ENCODE results near the gene HOXA4.

HOXA4 gene

DNA sequence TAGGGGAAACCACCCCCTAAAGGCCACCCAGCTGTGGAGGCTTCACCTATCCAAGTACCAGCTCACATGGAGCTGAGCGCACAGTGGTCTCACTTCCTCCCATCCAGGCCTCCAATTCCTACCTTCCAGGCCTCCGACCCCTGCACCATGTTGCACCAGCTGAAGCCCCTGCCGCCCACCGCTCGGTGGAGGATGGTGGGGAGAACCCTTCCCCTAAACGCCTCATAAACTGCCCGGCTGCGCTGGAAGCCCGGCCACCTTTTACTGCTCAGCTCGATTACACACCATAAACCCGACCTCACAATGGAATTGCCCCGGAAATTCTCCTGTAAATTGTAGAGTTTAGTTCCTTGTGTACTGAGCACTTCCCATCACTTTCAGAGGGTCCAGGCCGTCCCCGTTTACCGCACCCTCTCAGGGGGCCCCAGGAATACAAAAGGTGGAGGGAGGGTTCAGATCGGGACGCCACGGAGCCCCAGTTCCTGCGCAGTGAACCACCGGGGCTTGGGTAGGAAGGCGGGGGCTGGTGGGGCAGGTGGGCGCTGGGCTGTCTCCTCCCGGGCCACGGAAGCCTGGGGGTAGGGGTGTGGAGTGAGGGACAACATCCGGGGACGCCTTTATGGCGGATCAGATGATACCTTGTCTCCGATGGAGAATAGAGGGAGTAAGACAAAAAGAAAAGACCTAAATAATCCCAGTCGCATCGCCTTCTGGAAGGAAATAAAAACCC is 27.3 kb upstream of the HOXA4 start:
- DNase-seq: no peak

- DNase-seq: no peak
These were observed 26.6 kb upstream of the HOXA4 start for GRCh38 chr7:27156916-27157701.

DNA sequence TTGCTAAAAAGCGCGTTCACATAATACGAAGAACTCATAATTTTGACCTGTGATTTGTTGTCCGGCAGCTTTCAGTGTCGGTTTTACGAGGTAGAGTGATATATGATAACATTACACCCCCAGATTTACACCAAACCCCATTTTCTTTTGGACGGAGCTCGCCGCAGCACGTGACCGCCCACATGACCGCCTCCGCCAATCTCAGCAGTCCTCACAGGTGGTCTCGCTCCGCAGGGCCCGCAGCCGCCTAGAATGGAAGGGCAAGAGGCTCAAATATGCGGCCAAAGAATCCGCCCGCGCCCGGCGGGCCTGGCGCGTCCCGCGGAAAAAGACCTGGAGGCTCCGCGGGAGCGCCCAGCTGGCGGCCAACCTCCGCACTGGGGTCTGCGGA is 25.9 kb upstream of the HOXA4 start, which contains the start of gene HOXA7:
HOXA7 (minus strand) TSS at position 168 of the 391 bp plus-strand sequence; CDS start at position 38, 130 bp downstream.
- no peak for DNase-seq

- no peak for DNase-seq
These were observed 25.4 kb upstream of the HOXA4 start for GRCh38 chr7:27155816-27156507.

GRCh38 chr7:27154901-27155815 is 24.6 kb upstream of the HOXA4 start:
- no peak for DNase-seq

GRCh38 chr7:27154369-27154768 is 23.8 kb upstream of the HOXA4 start:
- no peak for DNase-seq

DNA sequence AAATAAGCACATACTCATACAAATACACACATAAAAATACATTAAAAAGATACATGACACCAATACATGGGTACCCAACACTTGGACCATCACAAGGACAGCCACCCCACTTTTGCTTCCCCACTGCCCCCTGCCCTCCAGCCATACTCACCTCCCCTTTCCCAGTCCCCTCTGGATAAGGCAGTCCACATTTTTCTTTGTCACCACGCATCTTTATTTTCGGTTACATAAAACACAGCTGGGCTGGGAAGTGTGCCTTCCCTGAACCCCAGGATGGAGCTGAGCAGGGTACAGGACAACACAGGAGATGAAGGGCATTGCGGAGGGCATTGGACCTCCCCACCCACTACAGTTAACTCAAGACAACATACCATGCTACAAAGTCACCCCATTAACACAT is 23.0 kb upstream of the HOXA4 start:
- DNase-seq: no peak

GRCh38 chr7:27152816-27153442 is 22.4 kb upstream of the HOXA4 start:
- DNase-seq: no peak

GRCh38 chr7:27151931-27152815 is 21.6 kb upstream of the HOXA4 start, which contains the start of gene HOXA3:
Gene HOXA3, minus strand, starts transcription at chr7:27152583. Its CDS starts 41,943 bp downstream, at chr7:27110640.
- no peak for DNase-seq

- DNase-seq: no peak
These were observed 20.9 kb upstream of the HOXA4 start for GRCh38 chr7:27151341-27151930.

GRCh38 chr7:27150568-27151340 is 20.2 kb upstream of the HOXA4 start:
- peak; percentile 86 for DNase-seq

DNA sequence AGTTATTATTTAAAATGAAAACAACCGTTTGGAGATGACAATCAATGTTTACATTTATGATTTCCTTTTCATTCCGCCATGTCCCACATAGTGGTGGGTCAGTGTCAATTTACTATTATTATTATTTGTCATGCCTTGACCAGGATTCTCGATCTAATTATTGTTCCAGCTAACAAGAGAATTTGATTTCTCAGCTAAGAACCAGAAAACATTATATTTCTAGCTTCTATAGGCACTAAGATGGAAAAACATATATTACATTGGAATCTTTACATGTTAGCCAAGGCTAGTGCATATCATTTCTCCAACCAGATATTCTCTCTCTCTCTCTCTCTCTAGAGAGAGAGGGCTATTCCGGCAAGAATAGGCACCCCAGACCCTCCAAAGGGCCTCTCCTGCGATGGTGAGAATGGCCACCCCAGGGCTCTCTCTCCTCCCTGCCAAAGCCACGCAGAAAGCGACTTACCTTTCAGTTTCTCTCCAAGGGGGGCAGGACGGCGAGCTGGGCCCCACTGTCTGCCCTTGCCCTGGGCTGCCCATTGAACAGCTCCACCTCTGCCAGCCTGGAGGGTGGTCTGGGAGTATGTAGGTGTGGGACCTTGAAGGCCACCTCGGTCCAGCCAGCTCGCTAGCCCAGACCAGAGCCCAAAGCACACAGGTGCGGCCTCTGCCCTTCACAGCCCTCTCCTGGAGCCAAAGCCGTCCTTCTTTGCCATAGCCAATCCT is 19.4 kb upstream of the HOXA4 start:
- peak; percentile 47 for DNase-seq

GRCh38 chr7:27148756-27149641 is 18.4 kb upstream of the HOXA4 start:
- peak; percentile 41 for DNase-seq

DNA sequence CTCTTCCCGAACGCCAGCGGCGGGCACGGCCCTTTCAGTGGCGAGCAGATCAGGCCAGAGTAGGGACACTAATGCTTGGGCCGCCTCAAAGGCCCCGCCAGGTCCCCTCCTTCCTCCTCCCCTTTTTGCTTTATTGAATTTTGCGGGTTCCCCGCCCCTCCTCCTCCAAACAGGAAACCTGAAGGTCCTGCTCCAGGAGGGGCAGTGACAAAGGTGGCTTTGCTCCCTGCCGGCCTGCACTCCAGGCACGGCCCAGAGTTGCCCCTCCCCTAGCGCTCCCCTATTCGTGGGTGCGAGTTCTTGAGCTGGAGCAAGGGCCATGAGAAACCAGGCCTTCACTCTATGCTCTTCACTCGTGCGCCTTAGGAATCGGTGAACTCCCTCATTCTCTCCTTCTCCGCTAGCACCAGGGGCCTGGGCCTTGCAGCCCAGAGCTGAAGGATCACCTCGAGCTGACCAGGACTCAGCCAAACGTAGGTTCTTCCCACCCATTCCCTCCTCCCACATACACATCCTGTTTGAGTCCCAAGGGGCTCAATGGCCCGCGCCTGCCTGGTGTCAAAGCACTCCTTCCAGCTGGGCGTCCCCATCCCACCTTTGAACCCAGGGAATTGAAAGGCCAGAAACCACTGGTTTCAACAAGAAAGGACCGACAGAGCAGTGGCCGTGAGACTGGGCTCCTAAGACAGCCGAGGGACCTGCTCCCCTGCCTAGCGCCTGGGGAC is 17.6 kb upstream of the HOXA4 start:
- peak; percentile 63 for DNase-seq

- peak; percentile 79 for DNase-seq
These were observed 16.9 kb upstream of the HOXA4 start, which contains the start of gene HOXA6 for GRCh38 chr7:27147199-27148030. Gene HOXA6, minus strand, starts transcription at chr7:27147774. Its CDS starts 25 bp downstream, at chr7:27147749.
